ENCODE measurements around the gene KLHL25.

DNA sequence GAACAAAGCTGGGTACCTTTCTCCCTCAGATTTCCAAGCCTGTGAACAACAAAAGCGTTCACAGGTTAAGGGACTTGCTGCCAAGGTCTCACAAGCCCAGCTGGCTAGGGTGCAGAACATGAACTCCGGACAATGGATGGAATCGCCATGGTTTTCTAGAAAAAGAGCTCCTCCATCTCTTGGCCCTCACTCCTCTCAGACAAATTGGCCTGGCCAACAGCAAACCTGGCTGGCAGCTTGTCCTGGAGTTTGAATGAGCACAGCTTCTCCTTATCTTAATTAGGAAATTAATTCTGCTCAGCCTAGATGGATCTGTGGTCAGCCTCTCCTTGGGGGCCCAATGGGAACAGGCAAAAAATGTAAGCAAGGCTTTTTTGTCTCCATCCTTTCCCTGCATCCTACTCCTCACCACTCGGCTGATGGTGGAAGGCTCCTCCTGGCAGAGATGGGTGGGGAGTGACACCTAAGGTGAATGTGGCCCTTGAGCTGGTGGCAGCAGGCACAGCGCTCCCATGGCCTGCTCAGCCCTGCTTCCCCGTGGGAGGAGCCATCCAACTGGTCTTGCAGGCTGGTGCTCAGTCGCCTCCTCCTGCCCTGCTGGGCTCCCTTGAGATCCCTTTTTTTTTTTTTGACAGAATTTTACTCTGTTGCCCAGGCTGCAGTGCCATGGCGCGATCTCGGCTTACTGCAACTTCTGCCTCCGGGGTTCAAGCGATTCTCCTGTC is 5.8 kb downstream of the KLHL25 start:
- no peak for TF ChIP-seq EZH2phosphoT487 (IDR thresholded peaks at IDR 0.05; ENCODE audit: insufficient read depth, low read depth)
- no peak for TF ChIP-seq EZH2 (IDR thresholded peaks at IDR 0.05; ENCODE audit: insufficient read depth, poor library complexity, severe bottlenecking)
